Fibroblast of mammary gland (primary cell): ENCODE data around the gene MEX3D.
A peak's percentile ranks its signal among the peaks of the same experiment; 100 is the strongest.

Source experiments
- DNase-seq: peaks from one replicate; pipeline ENCODE4 v3.0.0-alpha.2; 2010; ENCODE audit warnings: low read depth
- H3K4me3 ChIP-seq: 2 replicates; pipeline ENCODE4 v1.5.1; 2011; ENCODE audit warnings: low read depth, mild to moderate bottlenecking, low read length, moderate library complexity; ENCODE audit not compliant: control insufficient read depth
- TF ChIP-seq, protein P1 (sequence below): conservative IDR thresholded peaks from 2 replicates; pipeline ENCODE4 v1.5.1; 2011; ENCODE audit warnings: low read depth, low read length, inconsistent platforms; ENCODE audit not compliant: control insufficient read depth, insufficient read depth

The MEX3D gene

GRCh38 chr19:1568320-1569019 is at the start of gene MEX3D:
TSS of gene MEX3D (minus strand) at chr19:1568325. CDS start at chr19:1568058, 267 bp downstream.
- TF ChIP-seq, protein P1, sequence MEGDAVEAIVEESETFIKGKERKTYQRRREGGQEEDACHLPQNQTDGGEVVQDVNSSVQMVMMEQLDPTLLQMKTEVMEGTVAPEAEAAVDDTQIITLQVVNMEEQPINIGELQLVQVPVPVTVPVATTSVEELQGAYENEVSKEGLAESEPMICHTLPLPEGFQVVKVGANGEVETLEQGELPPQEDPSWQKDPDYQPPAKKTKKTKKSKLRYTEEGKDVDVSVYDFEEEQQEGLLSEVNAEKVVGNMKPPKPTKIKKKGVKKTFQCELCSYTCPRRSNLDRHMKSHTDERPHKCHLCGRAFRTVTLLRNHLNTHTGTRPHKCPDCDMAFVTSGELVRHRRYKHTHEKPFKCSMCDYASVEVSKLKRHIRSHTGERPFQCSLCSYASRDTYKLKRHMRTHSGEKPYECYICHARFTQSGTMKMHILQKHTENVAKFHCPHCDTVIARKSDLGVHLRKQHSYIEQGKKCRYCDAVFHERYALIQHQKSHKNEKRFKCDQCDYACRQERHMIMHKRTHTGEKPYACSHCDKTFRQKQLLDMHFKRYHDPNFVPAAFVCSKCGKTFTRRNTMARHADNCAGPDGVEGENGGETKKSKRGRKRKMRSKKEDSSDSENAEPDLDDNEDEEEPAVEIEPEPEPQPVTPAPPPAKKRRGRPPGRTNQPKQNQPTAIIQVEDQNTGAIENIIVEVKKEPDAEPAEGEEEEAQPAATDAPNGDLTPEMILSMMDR = no peak
- DNase-seq = peak; percentile 39
- H3K4me3 ChIP-seq = peak within 1 kb of the TSS; percentile 62

- no peak for DNase-seq
- H3K4me3 ChIP-seq = no peak overlapping the region
- TF ChIP-seq, protein P1 = no peak
Measured at GRCh38 chr19:1616875-1617274, 48.8 kb upstream of the MEX3D start.

DNA sequence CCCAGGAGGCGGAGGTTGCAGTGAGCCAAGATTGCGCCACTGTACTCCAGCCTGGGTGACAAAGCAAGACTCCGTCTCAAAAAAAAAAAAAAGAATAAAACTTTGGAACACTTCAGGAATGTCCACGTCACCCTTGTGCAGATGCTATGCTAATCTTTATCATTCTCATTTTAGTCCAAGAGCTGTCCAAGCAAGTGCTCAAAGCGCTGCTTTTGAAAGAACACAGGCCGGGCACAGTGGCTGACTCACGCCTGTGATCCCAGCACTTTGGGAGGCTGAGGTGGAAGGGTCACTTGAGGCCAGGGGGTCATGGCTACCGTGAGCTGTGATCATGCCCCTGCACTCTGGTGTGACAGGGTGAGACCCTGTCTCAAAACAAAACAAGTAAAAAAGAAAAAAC is 48.3 kb upstream of the MEX3D start:
- H3K4me3 ChIP-seq = no peak overlapping the region
- TF ChIP-seq, protein P1 = no peak
- peak; percentile 85 for DNase-seq

- TF ChIP-seq, protein P1 = no peak
- DNase-seq = no peak
- no peak overlapping the region for H3K4me3 ChIP-seq
Measured at GRCh38 chr19:1615156-1615765, 47.1 kb upstream of the MEX3D start.

DNA sequence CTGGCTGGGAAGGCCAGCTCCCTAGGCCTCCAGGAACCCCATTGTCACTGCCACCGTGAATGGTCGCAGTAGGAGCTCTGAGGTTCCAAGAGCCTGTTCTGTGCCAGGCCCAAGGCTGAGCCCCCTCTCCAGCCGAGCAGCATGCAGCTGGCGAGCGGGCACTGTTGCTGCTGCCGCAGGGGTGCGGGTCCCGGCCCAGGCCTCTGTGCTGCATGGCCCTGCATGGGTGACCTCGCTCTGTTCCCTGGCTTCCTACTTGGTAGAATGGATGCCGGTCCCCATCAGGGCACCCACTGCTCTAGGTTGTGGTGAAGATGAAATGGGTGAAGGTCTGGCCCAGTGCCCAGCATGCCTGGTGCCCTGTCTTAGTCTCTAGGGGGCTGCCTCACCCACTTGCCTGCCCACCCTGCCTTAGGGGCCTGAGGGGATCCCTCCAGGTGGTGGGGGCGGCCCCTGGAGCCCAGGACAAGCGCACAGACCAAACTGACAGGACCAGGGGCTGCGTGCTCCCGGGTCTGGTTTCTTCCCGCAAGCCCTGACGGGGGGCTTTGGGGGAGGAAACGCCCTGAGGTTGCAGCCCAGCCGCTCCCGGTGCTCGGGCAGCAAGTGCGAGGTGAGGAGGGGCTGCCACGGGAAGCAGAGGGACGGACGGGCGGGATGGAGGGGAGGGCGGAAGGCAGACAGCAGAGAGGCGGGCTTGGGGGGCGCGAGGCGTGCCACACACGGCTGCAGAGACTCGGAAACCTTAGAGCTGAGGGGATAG is 45.9 kb upstream of the MEX3D start:
- H3K4me3 ChIP-seq = no peak overlapping the region
- TF ChIP-seq, protein P1 = no peak
- DNase-seq = no peak

DNA sequence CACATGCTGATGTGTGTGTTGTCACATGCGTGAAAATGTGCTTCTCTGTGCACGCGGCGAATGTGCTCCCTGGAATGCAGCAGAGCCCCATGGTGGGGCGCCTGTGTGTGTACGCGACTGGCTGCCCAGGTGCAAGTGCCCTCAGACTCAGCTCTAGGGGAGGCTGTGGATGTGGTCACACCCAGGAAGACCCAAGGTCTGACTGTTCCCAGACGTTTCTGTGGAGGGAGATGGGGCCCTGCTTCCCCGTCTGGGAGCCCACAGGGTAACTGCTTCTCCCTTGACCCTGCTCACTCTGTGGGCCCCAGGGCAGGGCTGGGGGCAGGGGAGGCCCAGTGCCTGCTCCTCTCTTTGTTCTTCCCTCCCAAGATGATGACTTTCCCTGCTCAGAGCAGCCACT is 45.0 kb upstream of the MEX3D start:
- no peak overlapping the region for H3K4me3 ChIP-seq
- TF ChIP-seq, protein P1 = no peak
- no peak for DNase-seq
